Stimulated activated CD4-positive, alpha-beta T cell treated with anti-CD3 and anti-CD28 coated beads, Interleukin-12 subunit alpha, Interleukin-12 subunit beta, amount 100 ng/mL, for 4 hours (primary cell): ENCODE measurements around the gene ASMTL.
A peak's percentile ranks its signal among the peaks of the same experiment; 100 is the strongest.
"Not testable (repeated sequence)": the region's sequence is repeated elsewhere in the genome, so short reads cannot be mapped to it uniquely, and the experiment has no call there.

ENCODE experiments used
- DNase-seq: peaks from one replicate; pipeline ENCODE4 v3.0.0-alpha.2; 2020

Gene ASMTL, protein sequence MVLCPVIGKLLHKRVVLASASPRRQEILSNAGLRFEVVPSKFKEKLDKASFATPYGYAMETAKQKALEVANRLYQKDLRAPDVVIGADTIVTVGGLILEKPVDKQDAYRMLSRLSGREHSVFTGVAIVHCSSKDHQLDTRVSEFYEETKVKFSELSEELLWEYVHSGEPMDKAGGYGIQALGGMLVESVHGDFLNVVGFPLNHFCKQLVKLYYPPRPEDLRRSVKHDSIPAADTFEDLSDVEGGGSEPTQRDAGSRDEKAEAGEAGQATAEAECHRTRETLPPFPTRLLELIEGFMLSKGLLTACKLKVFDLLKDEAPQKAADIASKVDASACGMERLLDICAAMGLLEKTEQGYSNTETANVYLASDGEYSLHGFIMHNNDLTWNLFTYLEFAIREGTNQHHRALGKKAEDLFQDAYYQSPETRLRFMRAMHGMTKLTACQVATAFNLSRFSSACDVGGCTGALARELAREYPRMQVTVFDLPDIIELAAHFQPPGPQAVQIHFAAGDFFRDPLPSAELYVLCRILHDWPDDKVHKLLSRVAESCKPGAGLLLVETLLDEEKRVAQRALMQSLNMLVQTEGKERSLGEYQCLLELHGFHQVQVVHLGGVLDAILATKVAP

DNA sequence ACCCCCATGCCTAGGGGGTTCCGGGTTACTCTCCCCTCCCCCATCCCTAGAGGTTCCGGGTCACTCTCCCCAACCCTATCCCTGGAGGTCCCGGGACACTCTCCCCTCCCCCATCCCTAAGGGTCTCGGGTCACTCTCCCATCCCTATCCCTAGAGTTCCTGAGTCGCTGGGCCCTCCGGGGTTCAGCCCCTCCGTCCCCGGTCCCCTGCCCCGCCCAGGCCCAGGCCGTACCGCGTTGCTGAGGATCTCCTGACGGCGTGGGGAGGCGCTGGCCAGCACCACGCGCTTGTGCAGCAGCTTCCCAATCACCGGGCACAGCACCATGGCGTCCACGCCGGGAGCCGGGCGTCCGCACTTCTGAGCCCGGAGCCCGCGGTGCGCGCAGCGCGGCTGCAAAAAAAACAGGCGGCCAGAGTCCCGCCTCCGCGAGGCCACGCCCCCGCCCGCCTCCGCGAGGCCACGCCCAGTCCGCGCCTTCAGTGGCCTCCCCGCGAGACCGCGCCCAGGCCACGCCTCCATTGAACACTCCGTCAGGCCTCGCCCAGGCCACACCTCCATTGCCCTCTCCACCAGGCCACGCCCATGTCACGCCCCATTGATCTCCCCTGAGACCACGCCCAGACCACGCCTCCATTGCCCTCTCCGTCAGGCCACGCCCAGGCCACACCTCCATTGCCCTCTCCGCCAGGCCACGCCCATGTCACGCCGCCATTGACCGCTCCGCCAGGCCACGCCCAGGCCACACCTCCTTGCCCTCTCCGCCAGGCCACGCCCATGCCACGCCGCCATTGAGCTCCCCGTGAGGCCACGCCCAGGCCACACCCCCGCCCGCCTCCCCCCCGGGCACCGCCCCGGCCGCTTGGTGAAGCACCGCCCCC is at the start of gene ASMTL:
ASMTL (minus strand) TSS at position 394 of the 879 bp plus-strand sequence; CDS start at position 325, 69 bp downstream.
- DNase-seq, result peak; percentile 100

DNA sequence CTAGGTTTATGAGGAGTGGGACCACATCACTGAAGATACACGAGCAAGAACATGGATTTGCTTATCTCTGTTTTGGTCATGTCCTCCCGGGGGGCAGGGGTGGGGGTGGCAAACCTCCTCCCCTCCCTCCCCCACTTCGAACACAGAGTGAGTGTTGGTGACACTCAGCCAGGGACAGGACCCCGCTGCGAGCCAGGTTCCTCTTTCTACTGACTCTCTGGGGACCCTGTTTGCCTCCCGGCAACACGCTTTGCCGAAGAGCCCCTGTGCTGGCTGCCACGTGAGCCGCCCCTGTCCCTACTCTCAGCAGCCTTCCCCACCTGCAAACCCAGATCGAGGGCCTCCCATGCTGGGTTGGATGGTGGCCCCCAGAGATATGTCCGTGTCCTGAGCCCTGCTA is 49.5 kb upstream of the ASMTL start:
- DNase-seq, result no peak

DNA sequence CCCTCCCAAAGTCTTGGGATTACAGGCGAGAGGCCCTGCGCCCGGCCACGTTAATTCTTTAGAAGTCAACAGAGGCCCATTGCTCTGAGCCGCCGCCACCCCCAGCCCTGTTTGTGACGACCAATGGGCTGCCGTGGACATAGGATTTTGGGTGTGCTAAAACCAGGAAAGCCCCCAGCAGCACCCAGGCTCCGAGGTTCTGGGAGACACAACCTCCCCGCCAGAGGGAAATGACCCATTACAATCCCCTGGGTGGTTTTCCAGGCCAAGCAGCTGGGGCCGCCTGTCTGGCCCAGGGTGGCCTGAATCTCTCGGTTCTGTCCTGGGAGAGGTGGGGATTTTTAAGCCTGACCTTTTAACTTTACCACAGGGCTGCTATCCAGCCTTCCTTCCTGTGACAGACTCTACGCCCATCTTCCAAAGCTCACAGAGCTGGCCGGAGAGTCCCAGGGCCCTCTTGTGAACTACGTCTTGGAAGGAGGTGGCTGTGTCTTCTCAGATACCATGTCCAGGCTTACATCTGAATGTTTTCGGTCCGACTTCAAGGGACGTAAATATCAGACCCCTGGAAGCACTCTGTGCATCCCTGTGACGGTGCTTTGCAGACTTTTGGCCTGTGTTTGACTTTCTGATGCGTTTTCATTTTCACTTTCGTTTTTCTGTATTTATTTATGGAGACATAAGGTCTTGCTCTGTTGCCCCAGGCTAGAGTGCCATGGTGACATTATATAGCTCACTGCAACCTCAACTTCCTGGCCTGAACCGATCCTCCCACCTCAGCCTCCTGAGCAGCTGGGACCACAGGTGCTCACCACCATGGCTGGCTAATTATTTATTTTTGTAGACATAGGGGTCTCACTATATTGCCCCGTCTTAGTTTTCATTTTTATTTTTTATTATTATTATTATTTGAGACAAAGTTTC is 48.3 kb upstream of the ASMTL start:
- no peak for DNase-seq

DNA sequence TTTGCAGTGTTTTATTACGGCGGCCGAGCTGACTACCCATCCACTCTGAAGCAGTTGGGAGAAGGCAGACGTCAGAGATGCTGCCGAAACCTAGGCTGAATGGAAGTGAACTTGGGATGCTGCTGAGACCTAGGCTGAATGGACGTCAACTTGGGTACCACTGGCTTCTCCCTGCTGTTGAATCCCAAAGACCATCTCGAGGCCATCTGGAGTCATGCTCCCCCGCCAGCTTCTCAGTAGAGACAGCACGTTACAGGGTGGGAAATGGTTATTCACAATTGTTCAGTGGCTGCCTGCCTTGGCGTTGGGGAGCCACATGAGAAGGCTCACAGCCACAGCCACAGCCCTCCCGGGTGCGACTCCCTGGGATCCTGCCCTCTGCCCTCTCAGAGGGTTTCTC is 43.4 kb upstream of the ASMTL start:
- DNase-seq, result no peak

DNA sequence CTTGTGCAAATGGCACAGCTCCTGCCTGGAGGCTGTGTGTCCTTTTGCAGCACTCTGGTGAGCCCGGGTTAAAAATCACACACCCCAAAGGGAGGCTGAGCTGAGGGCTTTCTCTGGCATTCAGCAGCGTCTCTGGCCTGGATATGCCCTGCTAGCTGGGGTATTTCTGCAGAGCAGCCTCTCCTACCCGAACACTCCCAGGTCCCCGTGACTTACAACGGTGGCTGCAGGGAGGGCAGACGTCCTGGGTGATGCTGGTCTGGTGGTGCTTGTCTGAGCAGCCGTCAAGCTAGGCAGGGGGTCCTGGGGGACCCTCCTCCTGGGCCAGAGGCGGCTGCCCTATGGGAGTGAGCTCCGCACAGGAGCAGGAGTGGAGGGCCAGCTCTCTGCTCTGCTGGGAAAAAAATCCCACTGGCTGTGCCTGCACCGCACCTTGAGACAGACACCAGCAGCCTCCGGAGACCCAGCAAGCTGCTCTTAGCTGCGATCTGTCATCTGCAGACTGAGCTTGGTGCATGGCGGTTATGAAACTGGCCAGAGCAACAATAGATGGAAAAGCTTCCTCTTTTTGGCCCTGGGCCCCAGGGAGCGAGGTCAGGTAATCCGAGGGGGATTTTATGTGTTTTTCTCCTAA is 41.3 kb upstream of the ASMTL start:
- DNase-seq, result no peak

DNA sequence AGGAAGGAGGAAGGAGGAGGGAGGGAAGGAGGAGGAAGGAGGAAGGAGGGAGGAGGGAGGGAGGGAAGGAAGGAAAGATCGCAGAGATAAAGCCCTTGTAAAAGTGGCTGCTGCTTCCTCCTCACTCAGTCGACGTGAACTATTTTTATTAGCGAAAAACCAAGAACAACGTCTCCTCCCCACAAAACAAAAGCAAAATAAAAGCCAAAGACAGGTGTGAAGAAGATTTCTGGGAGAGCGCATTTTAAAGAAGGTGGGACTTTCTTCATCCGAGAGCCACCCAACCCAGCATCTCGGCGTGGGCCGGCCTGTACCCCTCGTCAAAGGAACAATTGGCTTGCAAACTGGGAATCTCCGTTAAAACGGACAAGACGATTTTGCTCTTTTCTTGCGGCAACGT is 40.7 kb upstream of the ASMTL start:
- no peak for DNase-seq

DNA sequence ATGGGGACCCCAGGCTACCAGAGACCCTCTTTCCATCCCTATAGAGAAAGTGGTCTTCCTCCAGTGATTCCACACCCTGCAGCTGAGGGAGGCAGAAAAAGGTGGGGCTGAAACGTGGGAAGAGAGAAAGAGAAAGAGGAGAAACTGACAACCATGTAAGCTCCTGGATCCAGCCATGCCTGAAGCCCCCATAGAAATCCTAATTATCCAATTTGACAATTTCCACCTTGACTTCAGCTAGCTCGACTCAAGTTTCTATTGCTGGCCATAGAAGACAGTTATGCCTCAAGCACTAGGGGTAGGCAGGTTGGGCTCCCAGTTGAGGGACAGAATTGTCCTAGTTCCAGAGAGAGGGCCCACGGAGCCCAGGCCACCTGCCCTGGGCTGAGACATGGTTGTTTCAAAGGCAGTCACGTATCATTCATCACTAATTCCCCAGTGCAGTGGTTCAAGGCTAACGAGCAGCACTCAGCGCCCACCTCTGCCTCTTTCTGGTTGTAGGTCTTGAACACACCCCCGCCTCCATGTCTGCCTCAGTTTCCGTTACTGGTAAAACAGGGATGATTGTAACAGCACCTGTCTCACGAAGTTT is 39.8 kb upstream of the ASMTL start:
- no peak for DNase-seq

DNA sequence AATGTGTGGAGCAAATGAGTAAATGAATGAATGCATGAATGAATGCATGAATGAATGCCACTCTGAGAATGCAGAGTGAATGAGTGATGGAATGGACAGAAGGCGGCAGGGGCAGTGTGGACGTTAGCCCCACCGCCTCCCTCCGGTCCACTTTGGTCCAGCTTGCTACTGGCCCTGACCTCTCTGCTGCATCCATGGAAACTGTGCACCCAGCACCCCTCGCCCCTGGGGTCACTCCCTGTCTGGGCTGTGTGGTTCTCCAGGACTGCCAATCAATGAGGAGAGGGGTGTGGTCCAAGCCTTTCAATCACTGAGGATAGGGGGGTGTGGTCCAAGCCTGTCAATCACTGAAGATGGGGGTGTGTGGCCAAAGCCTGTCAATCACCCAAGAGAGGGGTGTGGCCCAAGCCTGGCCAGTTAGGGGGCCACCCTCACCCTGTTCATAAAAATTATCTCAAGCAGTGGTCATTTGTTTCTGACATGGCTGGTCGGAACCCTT is 39.2 kb upstream of the ASMTL start:
- no peak for DNase-seq

DNA sequence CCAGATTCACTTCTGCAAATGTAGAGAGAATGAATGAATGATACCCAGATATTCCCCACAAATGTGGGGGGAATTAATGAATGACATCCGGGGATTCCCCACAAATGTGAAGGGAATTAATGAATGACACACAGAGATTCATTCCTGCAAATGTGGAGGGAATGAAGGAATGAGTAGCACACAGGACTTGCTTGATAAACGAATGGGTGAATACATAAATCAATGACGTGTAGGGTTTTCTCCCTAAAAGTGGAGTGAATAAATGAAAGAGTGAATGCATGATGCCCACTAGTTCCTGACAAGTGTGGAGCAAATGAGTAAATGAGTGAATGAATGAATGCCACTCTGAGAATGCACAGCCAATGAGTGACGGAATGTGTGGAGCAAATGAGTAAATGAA is 38.5 kb upstream of the ASMTL start:
- DNase-seq, result not testable (repeated sequence)

DNA sequence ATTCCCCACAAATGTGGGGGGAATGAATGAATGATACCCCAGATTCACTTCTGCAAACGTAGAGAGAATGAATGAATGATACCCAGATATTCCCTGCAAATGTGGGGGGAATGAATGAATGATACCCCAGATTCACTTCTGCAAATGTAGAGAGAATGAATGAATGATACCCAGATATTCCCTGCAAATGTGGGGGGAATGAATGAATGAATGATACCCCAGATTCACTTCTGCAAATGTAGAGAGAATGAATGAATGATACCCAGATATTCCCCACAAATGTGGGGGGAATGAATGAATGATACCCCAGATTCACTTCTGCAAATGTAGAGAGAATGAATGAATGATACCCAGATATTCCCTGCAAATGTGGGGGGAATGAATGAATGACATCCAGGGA is 38.0 kb upstream of the ASMTL start:
- not testable (repeated sequence) for DNase-seq

DNA sequence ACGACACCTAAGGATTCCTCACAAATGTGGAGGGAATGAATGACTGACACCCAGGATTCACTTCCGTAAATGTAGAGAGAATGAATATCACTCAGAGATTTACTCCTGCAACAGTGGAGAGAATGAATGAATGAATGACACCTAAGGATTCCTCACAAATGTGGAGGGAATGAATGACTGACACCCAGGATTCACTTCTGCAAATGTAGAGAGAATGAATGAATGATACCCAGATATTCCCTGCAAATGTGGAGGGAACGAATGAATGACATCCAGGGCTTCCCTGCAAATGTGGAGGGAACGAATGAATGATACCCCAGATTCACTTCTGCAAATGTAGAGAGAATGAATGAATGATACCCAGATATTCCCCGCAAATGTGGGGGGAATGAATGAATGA is 36.6 kb upstream of the ASMTL start:
- DNase-seq, result not testable (repeated sequence)

DNA sequence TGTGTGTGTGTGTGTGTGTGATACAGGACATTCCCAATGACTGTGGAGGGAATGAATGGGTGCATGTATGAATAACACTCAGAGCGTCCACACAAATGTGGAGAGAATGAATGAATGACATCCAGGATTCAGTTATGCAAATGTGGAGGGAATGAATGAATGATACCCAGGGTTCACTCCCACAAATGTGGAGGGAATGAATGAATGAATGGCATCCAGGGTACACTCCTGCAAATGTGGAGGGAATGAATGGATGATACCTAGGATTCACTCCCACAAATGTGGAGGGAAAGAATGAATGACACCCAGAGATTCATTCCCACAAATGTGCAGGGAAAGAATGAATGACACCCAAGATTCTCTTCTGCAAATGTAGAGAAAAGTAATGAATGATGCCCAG is 36.0 kb upstream of the ASMTL start:
- no peak for DNase-seq

DNA sequence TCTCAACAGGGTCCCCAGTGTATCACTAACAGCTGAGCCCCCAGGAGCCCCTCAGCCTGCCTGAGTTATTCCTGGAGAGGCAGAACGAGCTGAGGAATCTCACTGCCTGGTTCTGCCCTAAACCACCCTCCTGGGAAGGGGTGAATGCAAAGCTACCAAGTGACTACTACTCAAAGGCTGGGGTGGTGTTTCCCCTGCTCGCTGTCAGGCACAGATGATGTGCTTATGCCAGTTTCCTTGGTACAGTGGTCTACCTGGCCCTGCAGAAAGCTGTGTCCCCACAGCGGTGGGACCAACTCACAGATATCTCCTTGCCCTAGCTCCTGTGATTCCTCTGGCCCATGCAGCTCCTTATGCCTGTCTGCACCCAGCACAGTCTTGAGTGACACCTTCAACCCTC is 35.4 kb upstream of the ASMTL start:
- no peak for DNase-seq

DNA sequence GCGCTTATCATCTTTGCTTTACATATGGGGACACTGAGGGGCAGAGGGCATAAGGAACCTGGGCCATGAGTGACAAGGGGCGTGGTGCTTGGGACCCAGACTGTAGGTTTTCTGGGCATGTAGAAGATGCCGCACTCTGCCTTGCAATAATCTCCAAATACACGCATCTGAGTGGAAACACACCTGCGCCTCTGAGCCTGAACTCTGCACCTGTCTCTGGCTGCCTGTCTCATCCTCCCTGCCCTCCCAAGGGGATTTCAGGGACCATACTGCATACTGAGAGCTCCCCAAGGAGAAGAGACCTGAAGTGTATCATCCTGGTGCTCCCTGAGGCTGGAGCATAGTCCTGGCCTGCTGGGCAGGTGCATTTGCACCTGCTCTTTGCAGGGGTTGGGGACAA is 34.7 kb upstream of the ASMTL start:
- DNase-seq, result no peak

DNA sequence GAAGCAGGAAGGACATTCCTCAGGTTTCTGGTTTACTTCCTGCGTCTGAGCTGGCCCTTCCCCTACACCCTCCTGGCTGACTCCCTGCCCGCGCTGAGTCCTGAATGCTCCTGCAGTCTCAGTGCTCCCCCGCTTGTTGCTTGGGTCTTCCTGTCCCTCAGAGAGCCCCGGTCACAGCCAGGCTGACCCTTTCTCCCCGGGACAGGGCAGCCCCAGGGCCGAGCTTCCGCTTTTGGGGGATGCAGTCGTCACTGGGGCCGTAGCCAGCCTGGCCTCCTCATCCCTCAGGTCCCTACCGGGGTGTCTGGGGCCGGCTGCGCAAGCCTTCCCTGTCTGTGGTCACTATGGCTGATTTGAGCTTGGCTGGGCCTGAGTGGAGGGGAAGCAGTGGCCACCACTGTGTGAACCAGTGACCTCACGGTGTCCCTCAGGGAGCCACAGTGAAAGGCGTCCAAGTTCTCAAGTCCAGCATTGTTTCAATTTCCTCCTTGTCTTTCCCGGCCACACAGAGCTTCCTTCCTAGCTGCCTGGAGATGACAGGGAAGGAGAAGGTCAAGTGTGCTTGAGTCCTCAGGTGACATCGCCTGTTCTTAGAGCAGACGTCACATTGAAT is 34.1 kb upstream of the ASMTL start:
- no peak for DNase-seq

DNA sequence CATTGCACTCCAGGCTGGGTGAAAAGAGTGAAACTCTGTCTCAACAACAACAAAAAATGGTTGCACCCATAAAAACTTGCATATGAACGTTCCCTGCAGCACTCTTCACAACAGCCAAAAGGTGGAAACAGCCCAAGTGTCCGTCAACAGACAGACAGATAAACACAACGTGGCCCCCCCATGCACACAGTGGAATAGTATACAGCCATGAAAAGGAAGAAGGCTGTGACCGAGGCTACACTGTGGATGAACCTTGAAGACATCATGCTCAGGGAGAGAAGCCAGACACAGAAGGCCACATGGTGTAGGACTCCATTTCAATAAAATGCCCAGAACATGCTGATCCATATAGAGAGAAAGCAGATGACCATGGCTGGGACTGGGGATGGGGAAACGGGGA is 33.5 kb upstream of the ASMTL start:
- no peak for DNase-seq

DNA sequence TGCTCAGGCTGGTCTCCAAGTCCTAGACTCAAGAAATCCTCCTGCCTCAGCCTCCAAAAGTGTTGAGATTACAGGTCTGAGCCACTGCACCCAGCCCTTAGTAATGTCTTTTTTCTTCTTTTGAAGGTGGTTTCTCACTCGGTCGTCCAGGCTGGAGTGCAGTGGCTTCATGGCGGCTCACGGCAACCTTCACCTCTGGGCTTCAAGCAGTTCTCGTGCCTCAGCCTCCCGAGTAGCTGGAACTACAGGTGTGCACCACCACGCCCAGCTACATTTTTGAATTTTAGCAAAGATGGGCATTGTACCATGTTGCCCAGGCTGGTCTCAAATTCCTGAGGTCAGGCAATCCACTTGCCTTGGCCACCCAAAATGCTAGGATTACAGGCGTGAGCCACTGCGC is 32.3 kb upstream of the ASMTL start:
- DNase-seq, result no peak

DNA sequence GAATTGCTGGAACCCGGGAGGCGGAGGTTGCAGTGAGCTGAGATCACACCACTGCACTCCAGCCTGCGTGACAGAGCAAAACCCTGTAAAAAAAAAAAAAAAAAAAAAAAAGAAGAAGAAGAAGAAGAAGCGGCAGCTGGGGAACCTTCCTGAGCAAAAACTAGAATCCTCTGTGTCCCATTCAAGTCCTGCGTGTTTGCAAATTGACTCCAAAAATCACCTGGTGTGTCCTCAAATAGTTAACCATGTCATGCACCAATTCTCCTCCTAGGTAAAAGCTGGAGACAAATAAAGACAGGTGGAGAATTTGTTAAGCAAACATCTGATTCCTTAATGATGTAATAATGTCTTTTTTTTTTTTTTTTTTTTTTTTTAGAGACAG is 31.9 kb upstream of the ASMTL start:
- no peak for DNase-seq

DNA sequence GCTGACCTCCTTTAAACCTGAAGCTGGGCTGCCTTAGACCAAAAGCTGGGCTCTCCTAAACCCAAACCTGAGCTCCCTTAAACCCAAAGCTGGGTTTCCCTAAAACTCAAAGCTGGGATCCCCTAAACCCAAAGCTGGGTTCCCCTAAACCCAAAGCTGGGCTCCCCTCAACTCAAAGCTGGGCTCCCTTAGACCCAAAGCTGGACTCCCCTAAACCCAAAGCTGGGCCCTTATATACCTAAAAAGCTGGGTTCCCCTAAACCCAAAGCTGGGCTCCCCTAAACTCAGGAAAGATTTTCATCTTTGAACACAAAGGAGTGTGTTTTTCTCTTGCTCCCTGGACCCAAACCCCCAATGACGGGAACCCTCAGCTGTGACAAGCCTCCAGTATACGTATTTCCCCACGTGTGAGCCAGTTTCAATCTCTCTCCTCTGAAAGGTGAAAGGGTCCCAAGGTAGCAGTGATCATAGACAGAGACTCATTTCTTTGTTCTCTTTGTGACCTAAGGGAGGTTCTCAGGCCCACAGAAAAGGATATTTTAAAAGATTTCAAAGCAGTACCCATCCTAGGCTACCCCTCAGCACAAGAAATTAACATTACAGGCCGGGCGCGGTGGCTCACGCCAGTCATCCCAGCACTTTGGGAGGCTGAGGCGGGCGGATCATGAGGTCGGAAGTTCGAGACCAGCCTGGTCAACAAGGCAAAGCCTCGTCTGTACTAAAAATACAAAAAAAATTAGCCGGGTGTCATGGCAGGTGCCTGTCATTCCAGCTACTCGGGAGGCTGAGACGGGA is 31.3 kb upstream of the ASMTL start:
- no peak for DNase-seq

DNA sequence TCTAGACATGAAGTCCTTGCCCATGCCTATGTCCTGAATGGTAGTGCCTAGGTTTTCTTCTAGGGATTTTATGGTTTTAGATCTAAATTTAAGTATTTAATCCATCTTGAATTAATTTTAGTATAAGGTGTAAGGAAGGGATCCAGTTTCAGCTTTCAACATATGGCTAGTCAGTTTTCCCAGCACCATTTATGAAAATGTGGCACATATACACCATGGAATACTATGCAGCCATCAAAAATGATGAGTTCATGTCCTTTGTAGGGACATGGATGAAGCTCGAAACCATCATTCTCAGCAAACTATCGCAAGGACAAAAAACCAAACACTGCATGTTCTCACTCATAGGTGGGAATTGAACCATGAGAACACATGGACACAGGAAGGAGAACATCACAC is 29.8 kb upstream of the ASMTL start:
- not testable (repeated sequence) for DNase-seq
